Uterus (tissue), 2 donors: ENCODE data around the gene CUBN.

Experiments used
- POLR2A ChIP-seq, 2 donors: fragments of 450-650 bp; IDR thresholded peaks; one replicate each; pipeline ENCODE4 v1.6.1; 2016; ENCODE audit warnings: antibody characterized with exemption in 2 of 2, mild to moderate bottlenecking in 1 of 2, moderate library complexity in 1 of 2
- TF ChIP-seq, protein P1 (sequence below), 4 experiments: fragments of 200-600 bp in 2 of 4; fragments of 450-650 bp in 2 of 4; sonication (generic) in 2 of 4; IDR thresholded peaks; one replicate each; pipeline ENCODE4 v1.5.1; 2016 to 2019; ENCODE audit warnings: antibody characterized with exemption in 4 of 4, mild to moderate bottlenecking in 2 of 4, moderate library complexity in 1 of 4

DNA sequence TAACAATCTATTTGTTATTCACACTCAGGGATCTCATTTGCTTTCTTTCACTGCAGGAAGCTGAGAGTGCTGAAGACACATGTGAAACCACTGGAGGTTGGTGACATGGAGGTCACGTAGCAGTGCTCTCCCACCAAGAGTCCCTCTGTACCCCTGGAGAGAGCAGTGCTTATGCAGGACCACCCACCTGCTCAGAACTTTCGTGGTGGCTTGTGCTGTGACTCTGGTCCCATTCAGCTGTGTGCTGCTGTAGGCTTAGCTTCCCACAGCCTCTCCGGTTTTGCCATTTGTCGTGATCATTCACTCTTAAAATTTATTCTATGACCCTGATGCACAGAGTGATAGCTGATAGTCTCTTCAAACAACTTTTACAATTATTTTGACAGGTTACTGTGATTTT lies 216.3 kb downstream of the CUBN start:
- no peak for TF ChIP-seq POLR2A (IDR thresholded peaks at IDR 0.05)
- TF ChIP-seq, protein P1, sequence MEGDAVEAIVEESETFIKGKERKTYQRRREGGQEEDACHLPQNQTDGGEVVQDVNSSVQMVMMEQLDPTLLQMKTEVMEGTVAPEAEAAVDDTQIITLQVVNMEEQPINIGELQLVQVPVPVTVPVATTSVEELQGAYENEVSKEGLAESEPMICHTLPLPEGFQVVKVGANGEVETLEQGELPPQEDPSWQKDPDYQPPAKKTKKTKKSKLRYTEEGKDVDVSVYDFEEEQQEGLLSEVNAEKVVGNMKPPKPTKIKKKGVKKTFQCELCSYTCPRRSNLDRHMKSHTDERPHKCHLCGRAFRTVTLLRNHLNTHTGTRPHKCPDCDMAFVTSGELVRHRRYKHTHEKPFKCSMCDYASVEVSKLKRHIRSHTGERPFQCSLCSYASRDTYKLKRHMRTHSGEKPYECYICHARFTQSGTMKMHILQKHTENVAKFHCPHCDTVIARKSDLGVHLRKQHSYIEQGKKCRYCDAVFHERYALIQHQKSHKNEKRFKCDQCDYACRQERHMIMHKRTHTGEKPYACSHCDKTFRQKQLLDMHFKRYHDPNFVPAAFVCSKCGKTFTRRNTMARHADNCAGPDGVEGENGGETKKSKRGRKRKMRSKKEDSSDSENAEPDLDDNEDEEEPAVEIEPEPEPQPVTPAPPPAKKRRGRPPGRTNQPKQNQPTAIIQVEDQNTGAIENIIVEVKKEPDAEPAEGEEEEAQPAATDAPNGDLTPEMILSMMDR (IDR thresholded peaks at IDR 0.05), result no peak
